H1 (cell line): Measurements from ENCODE around the gene ZBTB49.

ENCODE experiments used
- CEBPB ChIP-seq: IDR thresholded peaks from 2 replicates; pipeline ENCODE4 v1.6.1; 2012; ENCODE audit warnings: low read depth, low read length
- EGR1 ChIP-seq: IDR thresholded peaks from 2 replicates; pipeline ENCODE4 v1.6.1; 2011; ENCODE audit warnings: low read depth, low read length, borderline replicate concordance
- EZH2 ChIP-seq: fragments of 200-600 bp; sonication (generic); IDR thresholded peaks from 2 replicates; pipeline ENCODE4 v1.7.1; 2012; ENCODE audit warnings: low read depth, mild to moderate bottlenecking, moderate library complexity, low read length, inconsistent platforms; ENCODE audit not compliant: severe bottlenecking
- HDAC2 ChIP-seq, 2 experiments: fragments of 300-600 bp in 1 of 2; sonication (generic) in 1 of 2; IDR thresholded peaks; 2 replicates each; pipeline ENCODE4 v1.6.1; 2011 to 2012; ENCODE audit warnings: low read depth in 2 of 2, low read length in 2 of 2, mild to moderate bottlenecking in 2 of 2, moderate library complexity in 2 of 2, borderline replicate concordance in 1 of 2, inconsistent platforms in 1 of 2
- POLR2AphosphoS5 ChIP-seq: IDR thresholded peaks from 2 replicates; pipeline ENCODE4 v1.6.1; 2011; ENCODE audit warnings: low read depth, low read length
- RAD21 ChIP-seq, 2 experiments: IDR thresholded peaks in 1 of 2; conservative IDR thresholded peaks in 1 of 2; 2 replicates each; pipeline ENCODE4 v1.6.1; 2011; ENCODE audit warnings: low read depth in 2 of 2, low read length in 2 of 2, improper control_type of control experiment in 1 of 2, inconsistent platforms in 1 of 2, mild to moderate bottlenecking in 1 of 2, moderate library complexity in 1 of 2
- RFX5 ChIP-seq: IDR thresholded peaks from 2 replicates; pipeline ENCODE4 v1.6.1; 2011; ENCODE audit warnings: low read depth, low read length, improper control_type of control experiment, borderline replicate concordance
- SP2 ChIP-seq: IDR thresholded peaks from 2 replicates; pipeline ENCODE4 v1.6.1; 2012; ENCODE audit warnings: mild to moderate bottlenecking, low read length, inconsistent platforms
- SRF ChIP-seq: IDR thresholded peaks from 2 replicates; pipeline ENCODE4 v1.6.1; 2011; ENCODE audit warnings: mild to moderate bottlenecking, low read depth, low read length, moderate library complexity
- SUZ12 ChIP-seq: fragments of 200-600 bp; sonication (generic); IDR thresholded peaks from 2 replicates; pipeline ENCODE4 v1.6.1; 2012; ENCODE audit warnings: mild to moderate bottlenecking, inconsistent platforms, low read length, moderate library complexity, mixed read lengths
- TAF7 ChIP-seq: optimal IDR thresholded peaks from 2 replicates; pipeline ENCODE3; 2011; ENCODE audit warnings: low read depth, mild to moderate bottlenecking, inconsistent platforms, low read length, moderate library complexity, borderline replicate concordance
- TF ChIP-seq, protein P1 (sequence below), 3 experiments: IDR thresholded peaks; 1 replicate in 2 of 3; 2 replicates in 1 of 3; pipeline versions ENCODE4 v1.5.1 to v1.6.1; 2011; ENCODE audit warnings: low read length in 3 of 3, mild to moderate bottlenecking in 3 of 3, inconsistent platforms in 2 of 3, low read depth in 1 of 3, moderate library complexity in 1 of 3; ENCODE audit not compliant: insufficient read depth in 1 of 3; ENCODE audit errors: control extremely low read depth in 1 of 3
- TF ChIP-seq, protein P2 (sequence below): IDR thresholded peaks from 2 replicates; pipeline ENCODE4 v1.6.1; 2012; ENCODE audit warnings: inconsistent platforms
- TF ChIP-seq, protein P3 (sequence below): IDR thresholded peaks from 2 replicates; pipeline ENCODE4 v1.6.1; 2012; ENCODE audit warnings: low read length, inconsistent platforms

DNA sequence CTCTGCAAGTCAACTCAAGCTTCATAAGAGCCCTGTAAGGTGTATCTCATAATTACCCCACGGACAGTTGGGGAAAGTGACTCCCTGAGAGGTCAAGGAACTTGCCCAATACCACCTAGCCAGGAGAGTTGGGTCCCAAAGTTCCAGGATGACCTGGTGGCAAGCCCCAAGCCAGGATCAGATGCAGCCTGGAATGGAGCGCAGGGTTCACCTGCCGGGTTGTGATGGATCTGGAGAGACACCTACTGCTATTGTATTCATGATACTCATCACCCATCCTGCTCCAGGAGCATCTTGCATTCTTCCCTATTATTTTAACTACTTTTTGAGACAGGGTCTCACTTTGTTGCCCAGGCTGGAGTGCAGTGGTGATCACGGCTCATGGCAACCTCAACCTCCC is 36.1 kb downstream of the ZBTB49 start:
- TF ChIP-seq, protein P1, sequence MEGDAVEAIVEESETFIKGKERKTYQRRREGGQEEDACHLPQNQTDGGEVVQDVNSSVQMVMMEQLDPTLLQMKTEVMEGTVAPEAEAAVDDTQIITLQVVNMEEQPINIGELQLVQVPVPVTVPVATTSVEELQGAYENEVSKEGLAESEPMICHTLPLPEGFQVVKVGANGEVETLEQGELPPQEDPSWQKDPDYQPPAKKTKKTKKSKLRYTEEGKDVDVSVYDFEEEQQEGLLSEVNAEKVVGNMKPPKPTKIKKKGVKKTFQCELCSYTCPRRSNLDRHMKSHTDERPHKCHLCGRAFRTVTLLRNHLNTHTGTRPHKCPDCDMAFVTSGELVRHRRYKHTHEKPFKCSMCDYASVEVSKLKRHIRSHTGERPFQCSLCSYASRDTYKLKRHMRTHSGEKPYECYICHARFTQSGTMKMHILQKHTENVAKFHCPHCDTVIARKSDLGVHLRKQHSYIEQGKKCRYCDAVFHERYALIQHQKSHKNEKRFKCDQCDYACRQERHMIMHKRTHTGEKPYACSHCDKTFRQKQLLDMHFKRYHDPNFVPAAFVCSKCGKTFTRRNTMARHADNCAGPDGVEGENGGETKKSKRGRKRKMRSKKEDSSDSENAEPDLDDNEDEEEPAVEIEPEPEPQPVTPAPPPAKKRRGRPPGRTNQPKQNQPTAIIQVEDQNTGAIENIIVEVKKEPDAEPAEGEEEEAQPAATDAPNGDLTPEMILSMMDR (IDR thresholded peaks at IDR 0.05; ENCODE audit: control extremely low read depth in 1 of 3, insufficient read depth in 1 of 3, low read depth in 1 of 3, low read length in 3 of 3): no peak
- TF ChIP-seq CEBPB (no peak), TAF7 (no peak), SRF (no peak), SUZ12 (no peak), RFX5 (no peak), HDAC2 (IDR thresholded peaks at IDR 0.05; ENCODE audit: borderline replicate concordance in 1 of 2, low read depth in 2 of 2, low read length in 2 of 2) (no peak), RAD21 (IDR thresholded peaks at IDR 0.05 in 1 of 2, conservative IDR thresholded peaks at IDR 0.05 in 1 of 2; ENCODE audit: low read depth in 2 of 2, low read length in 2 of 2) (no peak), EGR1 (no peak), EZH2 (no peak), POLR2AphosphoS5 (no peak), SP2 (no peak)
- TF ChIP-seq, protein P2, sequence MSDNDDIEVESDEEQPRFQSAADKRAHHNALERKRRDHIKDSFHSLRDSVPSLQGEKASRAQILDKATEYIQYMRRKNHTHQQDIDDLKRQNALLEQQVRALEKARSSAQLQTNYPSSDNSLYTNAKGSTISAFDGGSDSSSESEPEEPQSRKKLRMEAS: no peak
- TF ChIP-seq, protein P3, sequence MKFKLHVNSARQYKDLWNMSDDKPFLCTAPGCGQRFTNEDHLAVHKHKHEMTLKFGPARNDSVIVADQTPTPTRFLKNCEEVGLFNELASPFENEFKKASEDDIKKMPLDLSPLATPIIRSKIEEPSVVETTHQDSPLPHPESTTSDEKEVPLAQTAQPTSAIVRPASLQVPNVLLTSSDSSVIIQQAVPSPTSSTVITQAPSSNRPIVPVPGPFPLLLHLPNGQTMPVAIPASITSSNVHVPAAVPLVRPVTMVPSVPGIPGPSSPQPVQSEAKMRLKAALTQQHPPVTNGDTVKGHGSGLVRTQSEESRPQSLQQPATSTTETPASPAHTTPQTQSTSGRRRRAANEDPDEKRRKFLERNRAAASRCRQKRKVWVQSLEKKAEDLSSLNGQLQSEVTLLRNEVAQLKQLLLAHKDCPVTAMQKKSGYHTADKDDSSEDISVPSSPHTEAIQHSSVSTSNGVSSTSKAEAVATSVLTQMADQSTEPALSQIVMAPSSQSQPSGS: no peak
